Vein endothelial cell (primary cell): ENCODE results near the gene FUS. TPM values are rescaled to one million over a fixed set of nuclear protein-coding genes. Genes with fewer than 3 reads are reported as not detected.

Experiments used
- small RNA-seq: library from RNA; depleted of rRNA; stranded (forward); fragments of <200 nt; gene quantifications from one replicate; pipeline ENCODE3, GENCODE V24; 2012
- total RNA-seq: library from RNA; depleted of rRNA; stranded (reverse); fragments of >200 nt; gene quantifications from 2 replicates; pipeline ENCODE4 v1.2.3, GENCODE V29; 2012

Gene FUS
- total RNA-seq = 45.4 and 58.8 TPM in 2 replicates

GRCh38 chr16:31179747-31180459 is at the start of gene FUS:
Gene FUS (plus strand): TSS chr16:31180139. CDS start chr16:31180215, 76 bp downstream.

DNA sequence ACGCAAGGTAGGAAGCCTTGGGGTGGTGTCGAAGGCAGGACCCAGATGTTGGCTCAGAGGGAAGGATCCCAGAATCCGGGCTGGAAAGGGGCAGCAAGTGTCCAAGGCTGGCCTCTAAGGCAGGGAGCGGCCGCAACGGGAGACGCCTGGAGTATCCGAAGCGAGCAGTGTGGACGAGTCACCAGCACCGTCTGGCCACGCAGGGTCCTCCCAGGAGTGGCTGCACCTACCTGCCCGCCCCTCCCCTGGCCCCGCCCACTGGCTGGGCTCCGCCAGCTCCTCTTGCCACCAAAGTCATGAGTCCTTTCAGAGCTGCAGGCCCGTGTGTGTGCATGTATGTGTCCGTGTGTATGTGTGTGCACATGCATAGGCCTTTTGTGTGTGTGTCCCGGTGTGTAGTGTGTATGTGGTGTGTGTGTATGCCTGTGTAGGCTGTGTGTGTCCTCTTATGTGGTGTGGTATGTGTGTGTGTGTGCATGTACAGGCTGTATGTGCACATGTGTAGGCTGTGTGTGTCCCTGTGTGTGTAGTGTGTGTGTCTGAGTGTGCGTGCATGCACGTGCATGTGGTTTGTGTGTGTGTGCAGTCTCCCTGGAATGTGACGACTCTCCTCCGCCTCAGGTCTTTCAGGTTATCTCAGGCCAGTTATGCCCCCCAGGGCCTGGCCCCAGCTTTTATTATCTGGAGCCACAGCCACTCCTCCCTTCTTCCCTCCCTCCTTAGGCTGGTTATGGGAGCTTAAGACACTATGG is 44.2 kb upstream of the FUS start, which contains the start of gene PRSS8:
TSS of gene PRSS8 (minus strand) at position 193 of the 752 bp plus-strand sequence. CDS start 229 bp downstream, outside the sequence.

DNA sequence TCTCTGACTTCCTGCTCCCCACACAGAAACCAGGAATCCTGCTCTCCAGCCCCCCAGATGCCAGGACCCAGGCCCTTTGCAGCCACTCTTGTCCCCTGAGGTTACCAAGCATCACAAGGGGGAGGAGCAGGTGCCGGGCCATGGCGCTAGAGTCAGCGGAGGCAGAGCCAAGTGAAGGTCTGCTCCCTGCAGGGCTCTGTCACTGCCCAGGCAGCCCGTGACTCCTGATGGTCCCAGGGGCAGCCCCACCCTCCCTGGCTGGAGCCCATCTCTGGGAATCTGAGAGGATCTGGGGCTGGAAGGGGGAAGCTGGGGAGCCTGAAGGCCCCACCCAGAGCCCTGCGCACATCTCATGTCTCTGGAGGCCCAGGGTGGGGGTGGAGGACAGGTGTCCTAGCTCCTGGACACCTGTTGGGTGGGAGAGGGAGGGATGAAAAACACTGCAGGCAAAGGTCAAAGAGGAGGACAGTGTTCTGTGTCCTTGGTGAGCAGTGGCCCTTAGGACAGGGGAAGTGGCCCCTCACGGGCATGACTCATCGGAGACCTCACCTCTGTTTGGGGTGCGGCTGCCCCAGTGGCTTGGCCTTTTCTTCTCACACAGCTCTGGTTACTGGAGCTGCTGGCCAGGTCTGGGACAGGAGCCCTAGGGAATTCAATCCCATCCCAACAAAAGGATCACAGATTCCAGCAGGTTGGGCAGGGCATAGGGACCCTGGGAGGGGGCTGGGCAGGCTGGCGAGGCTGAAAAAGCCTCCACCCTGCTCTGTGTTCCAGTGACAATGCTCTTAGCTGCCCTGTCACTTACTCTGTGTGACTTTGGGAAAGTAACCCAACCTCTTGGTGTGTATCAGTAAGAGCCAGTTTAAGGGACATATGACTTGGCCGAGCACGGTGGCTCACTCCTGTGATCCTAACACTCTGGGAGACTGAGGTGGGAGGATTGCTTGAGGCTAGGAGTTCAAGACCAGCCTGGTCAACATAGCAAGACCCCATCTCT is 29.7 kb upstream of the FUS start, which contains the start of gene PRSS36:
TSS of gene PRSS36 (minus strand) at position 173 of the 997 bp plus-strand sequence. CDS start at position 142, 31 bp downstream.

DNA sequence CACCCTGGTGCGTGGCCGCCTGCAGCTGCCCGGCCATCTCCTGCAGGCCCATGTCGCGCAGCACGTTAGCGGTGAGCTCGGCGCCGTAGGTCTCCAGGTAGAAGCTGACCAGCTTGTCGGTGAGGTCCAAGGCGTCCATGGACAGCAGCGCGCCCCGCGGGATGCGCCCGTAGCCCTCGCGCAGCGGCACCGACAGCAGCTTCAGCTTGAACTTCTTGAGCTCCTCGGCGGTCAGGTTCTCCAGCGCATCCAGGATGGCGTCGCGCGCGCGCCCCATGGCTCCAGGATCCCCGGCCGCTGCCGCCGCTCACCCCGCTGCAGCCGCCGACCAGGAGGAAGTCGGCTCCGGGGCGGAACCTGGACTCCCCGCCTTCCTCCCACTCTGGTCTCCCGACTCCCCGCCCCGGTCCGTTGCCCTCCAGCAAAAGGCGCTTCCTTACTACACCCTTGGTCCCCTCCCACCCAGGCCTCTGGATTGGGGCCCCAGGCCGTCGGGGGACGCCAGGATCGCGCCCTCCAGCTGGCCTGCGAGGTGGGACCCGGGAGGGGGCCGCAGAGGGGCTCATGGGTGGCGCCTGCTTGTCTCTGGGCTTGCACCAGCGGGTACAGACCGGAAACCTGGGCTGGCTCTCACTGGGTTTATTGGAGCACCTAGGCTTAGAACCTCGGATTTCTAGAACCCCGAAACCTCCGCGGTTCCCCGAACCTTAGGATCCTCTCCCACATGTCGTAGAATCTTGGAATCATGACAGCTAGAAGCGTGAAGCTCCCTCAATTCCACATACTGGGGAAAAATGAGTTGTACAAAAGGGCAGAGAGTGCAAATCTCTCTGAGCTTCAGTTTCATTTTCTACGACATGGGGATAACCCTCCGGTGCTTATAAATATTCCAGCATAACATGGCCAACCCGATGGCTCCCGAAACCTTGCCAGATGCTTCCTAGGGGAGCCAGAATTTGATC is 22.8 kb downstream of the FUS start, which contains the start of gene PYCARD:
TSS of gene PYCARD (minus strand) at position 347 of the 962 bp plus-strand sequence. CDS start at position 277, 70 bp downstream.

GRCh38 chr16:31213877-31214707 is 34.2 kb downstream of the FUS start, which contains the start of gene TRIM72:
Gene TRIM72 (plus strand): TSS chr16:31214119. CDS start chr16:31214739, 620 bp downstream.

DNA sequence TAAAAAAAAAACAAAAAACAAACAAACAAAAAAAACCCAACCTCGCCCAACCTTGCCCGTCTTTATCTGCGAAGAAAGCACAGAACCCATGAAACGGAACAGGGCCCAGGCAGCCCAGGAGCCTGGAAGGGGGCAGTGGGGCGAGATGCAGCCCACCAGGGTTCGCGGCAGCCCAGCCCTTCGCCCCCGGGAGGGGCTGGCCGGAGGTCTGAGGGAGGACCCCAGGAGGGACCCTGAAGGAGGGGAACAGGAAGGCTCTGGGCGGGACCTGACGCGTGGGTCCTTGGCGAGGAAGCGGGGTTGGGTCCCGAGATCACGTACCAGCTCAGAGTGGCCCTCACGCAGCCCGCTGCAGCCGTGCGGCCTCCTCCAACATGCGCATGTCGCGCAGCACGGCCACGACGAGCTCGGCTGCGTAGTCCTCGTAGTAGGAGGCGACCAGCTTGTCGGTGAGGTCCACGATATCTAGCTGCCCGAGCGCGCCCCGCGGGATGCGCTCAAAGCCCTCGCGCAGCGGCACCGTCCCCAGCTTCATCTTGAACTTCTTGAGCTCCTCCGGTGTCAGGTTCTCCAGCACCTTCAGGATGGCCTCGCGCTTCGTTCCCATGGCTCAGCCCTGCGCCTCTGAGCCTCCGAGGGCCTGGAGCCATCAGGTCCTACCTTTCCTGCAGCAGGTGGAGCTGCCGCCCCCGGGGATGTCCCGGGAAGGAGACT is 36.6 kb downstream of the FUS start, which contains the start of gene PYDC1:
TSS of gene PYDC1 (minus strand) at position 714 of the 714 bp plus-strand sequence. CDS start at position 607, 107 bp downstream.

Small RNA genes lying within 50 kb of the gene (small RNA-seq; reads per million reads assigned to genes)
- gene AC009088.4 = not detected
- not detected for gene NDUFA3P6

Other genes with a start within 250 kb of the FUS start
- gene ORAI3, start 231.1 kb upstream of the FUS start, total RNA-seq = 24.2 and 26.8 TPM in 2 replicates
- gene SETD1A, start 222.4 kb upstream of the FUS start, total RNA-seq = 5.1 and 16.0 TPM in 2 replicates
- 15.6 and 22.2 TPM in 2 replicates for gene HSD3B7, start 194.9 kb upstream of the FUS start, total RNA-seq
- 0.33 and 0.48 TPM in 2 replicates for gene STX1B, start 169.5 kb upstream of the FUS start, total RNA-seq
- gene STX4, start 146.6 kb upstream of the FUS start, total RNA-seq = 22.5 and 25.1 TPM in 2 replicates
- gene ZNF668, start 105.9 kb upstream of the FUS start, total RNA-seq = 12.4 and 16.0 TPM in 2 replicates
- gene ZNF646, start 105.7 kb upstream of the FUS start, total RNA-seq = 20.8 and 23.5 TPM in 2 replicates
- 1.3 and 2.3 TPM in 2 replicates for gene PRSS53, start 91.2 kb upstream of the FUS start, total RNA-seq
- 60.6 and 96.4 TPM in 2 replicates for gene VKORC1, start 85.3 kb upstream of the FUS start, total RNA-seq
- gene BCKDK, start 71.8 kb upstream of the FUS start, total RNA-seq = 45.9 and 56.5 TPM in 2 replicates
- gene KAT8, start 62.5 kb upstream of the FUS start, total RNA-seq = 36.1 and 40.2 TPM in 2 replicates
- gene PRSS8, start 44.4 kb upstream of the FUS start, total RNA-seq = not detected in 2 replicates
- gene PRSS36, start 30.1 kb upstream of the FUS start, total RNA-seq = 0.10 and 0.65 TPM in 2 replicates
- gene PYCARD, start 22.6 kb downstream of the FUS start, total RNA-seq = 33.2 and 53.9 TPM in 2 replicates
- under 0.01 TPM in 1 of 2 replicates, not detected in the other for gene TRIM72, start 34.0 kb downstream of the FUS start, total RNA-seq
- gene PYDC1, start 37.0 kb downstream of the FUS start, total RNA-seq = not detected in 2 replicates
- not detected in 2 replicates for gene ITGAM, start 79.8 kb downstream of the FUS start, total RNA-seq
- 0.65 and 1.1 TPM in 2 replicates for gene ITGAX, start 175.0 kb downstream of the FUS start, total RNA-seq
- not detected in 2 replicates for gene ITGAD, start 213.2 kb downstream of the FUS start, total RNA-seq
- gene COX6A2, start 248.2 kb downstream of the FUS start, total RNA-seq = not detected in 2 replicates